IMR-90 (cell line): ENCODE results near the gene PLCD4. TPM values are rescaled to one million over a fixed set of nuclear protein-coding genes. Genes with fewer than 3 reads are reported as not detected.

Source experiments
- ATAC-seq: fragments of 200-7000 bp; cut with Tn5 transposase; 2 replicates; pipeline ENCODE4 v1.9.1; 2020; ENCODE audit warnings: low read depth, mild to moderate bottlenecking, moderate library complexity
- BruUV-seq: library from RNA; stranded (reverse); fragments of 400-500 nt; replicated peaks from 2 replicates; lab custom pipeline; 2021; lab: Mats Ljungman, UMichigan
- CTCF ChIA-PET: fragments of 300-600 bp; formaldehyde crosslinking; extraction: SDS; loops from one replicate; lab custom pipeline; 2021; ENCODE audit warnings: antibody characterized with exemption; lab: Yijun Ruan, JAX
- POLR2A ChIA-PET: fragments of 300-600 bp; sonication (Branson Sonifier 250); formaldehyde crosslinking; loops from one replicate; lab custom pipeline; 2022; ENCODE audit warnings: antibody characterized with exemption; ENCODE audit not compliant: unreplicated experiment; lab: Charles Lee
- DNase-seq: peaks from one replicate; pipeline ENCODE4 v3.0.0; 2013
- H2AFZ ChIP-seq: replicated peaks from 2 replicates; pipeline ENCODE3; 2013; ENCODE audit warnings: low read length, mild to moderate bottlenecking; ENCODE audit not compliant: poor library complexity
- H2AK5ac ChIP-seq: 2 replicates; pipeline ENCODE4 v1.6.1; 2013; ENCODE audit warnings: low read depth, low read length, inconsistent platforms
- H2AK9ac ChIP-seq: replicated peaks from 2 replicates; pipeline ENCODE3; 2013; ENCODE audit warnings: mild to moderate bottlenecking, low read depth, low read length, moderate library complexity; ENCODE audit not compliant: poor library complexity
- H2BK120ac ChIP-seq: 2 replicates; pipeline ENCODE4 v1.6.1; 2013; ENCODE audit warnings: low read depth, low read length, inconsistent platforms
- H2BK15ac ChIP-seq: 3 replicates; pipeline ENCODE4 v1.6.1; 2013; ENCODE audit warnings: low read depth, low read length, inconsistent platforms
- H2BK20ac ChIP-seq: 2 replicates; pipeline ENCODE4 v1.6.1; 2013; ENCODE audit warnings: low read depth, mild to moderate bottlenecking, inconsistent platforms, low read length, moderate library complexity
- H2BK5ac ChIP-seq: 2 replicates; pipeline ENCODE4 v1.6.1; 2013; ENCODE audit warnings: mild to moderate bottlenecking, low read depth, low read length, inconsistent platforms; ENCODE audit not compliant: poor library complexity, severe bottlenecking
- H3K14ac ChIP-seq: replicated peaks from 2 replicates; pipeline ENCODE4 v1.6.1; 2013; ENCODE audit warnings: low read depth, low read length, inconsistent platforms
- H3K18ac ChIP-seq: 2 replicates; pipeline ENCODE4 v1.6.1; 2013; ENCODE audit warnings: low read depth, low read length, control low read depth
- H3K23ac ChIP-seq: 2 replicates; pipeline ENCODE4 v1.6.1; 2013; ENCODE audit warnings: low read depth, low read length, inconsistent platforms
- H3K27ac ChIP-seq: 2 replicates; pipeline ENCODE4 v1.5.1; 2013; ENCODE audit warnings: mild to moderate bottlenecking, control low read depth, low read length; ENCODE audit not compliant: insufficient read depth
- H3K27me3 ChIP-seq: 2 replicates; pipeline ENCODE4 v1.6.1; 2013; ENCODE audit warnings: low read length; ENCODE audit not compliant: control insufficient read depth, insufficient read depth
- H3K36me3 ChIP-seq: 2 replicates; pipeline ENCODE4 v1.6.1; 2013; ENCODE audit warnings: low read length, mixed read lengths; ENCODE audit not compliant: control insufficient read depth, insufficient read depth
- H3K4ac ChIP-seq: 2 replicates; pipeline ENCODE4 v1.6.1; 2013; ENCODE audit warnings: low read depth, low read length, inconsistent platforms
- H3K4me1 ChIP-seq: 2 replicates; pipeline ENCODE4 v1.6.1; 2013; ENCODE audit warnings: low read length, mixed read lengths; ENCODE audit not compliant: control insufficient read depth, insufficient read depth
- H3K4me2 ChIP-seq: 2 replicates; pipeline ENCODE4 v1.6.1; 2013; ENCODE audit warnings: low read depth, mild to moderate bottlenecking, control low read depth, low read length, moderate library complexity
- H3K4me3 ChIP-seq: 2 replicates; pipeline ENCODE4 v1.5.1; 2013; ENCODE audit warnings: low read depth, mild to moderate bottlenecking, control low read depth, low read length, moderate library complexity; ENCODE audit not compliant: insufficient read depth
- H3K56ac ChIP-seq: 2 replicates; pipeline ENCODE4 v1.6.1; 2013; ENCODE audit warnings: low read length, inconsistent platforms; ENCODE audit not compliant: insufficient read depth; ENCODE audit errors: extremely low read depth
- H3K79me1 ChIP-seq, 2 experiments: 2 replicates each; pipeline ENCODE4 v1.6.1; 2013; ENCODE audit warnings: low read length in 2 of 2, inconsistent platforms in 1 of 2, low read depth in 1 of 2
- H3K9ac ChIP-seq: 2 replicates; pipeline ENCODE4 v1.6.1; 2013; ENCODE audit warnings: low read depth, low read length, control low read depth
- H3K9me1 ChIP-seq: 2 replicates; pipeline ENCODE4 v1.6.1; 2013; ENCODE audit warnings: low read length, inconsistent platforms; ENCODE audit not compliant: insufficient read depth
- H3K9me3 ChIP-seq: 2 replicates; pipeline ENCODE4 v1.6.1; 2013; ENCODE audit warnings: low read length; ENCODE audit not compliant: control insufficient read depth, insufficient read depth
- H4K20me1 ChIP-seq: 2 replicates; pipeline ENCODE4 v1.6.1; 2013; ENCODE audit warnings: low read length, inconsistent platforms; ENCODE audit not compliant: insufficient read depth
- H4K5ac ChIP-seq: 2 replicates; pipeline ENCODE4 v1.6.1; 2013; ENCODE audit warnings: mild to moderate bottlenecking, low read depth, low read length, control low read depth
- H4K8ac ChIP-seq, 2 experiments: 2 replicates each; pipeline ENCODE4 v1.6.1; 2013; ENCODE audit warnings: low read depth in 2 of 2, low read length in 2 of 2, control low read depth in 1 of 2, inconsistent platforms in 1 of 2
- H4K91ac ChIP-seq: 2 replicates; pipeline ENCODE4 v1.6.1; 2013; ENCODE audit warnings: low read depth, low read length, inconsistent platforms; ENCODE audit not compliant: insufficient read depth
- FOS ChIP-seq: fragments of 150-350 bp; IDR thresholded peaks from 2 replicates; pipeline ENCODE4 v1.6.1; 2016; ENCODE audit warnings: low read depth, low read length
- WGBS, 2 experiments: methylation state at CpG; one replicate each; pipeline versions ENCODE4 v1.1.5 to v1.1.7; 2013; ENCODE audit warnings: missing lambda C conversion rate in 2 of 2; ENCODE audit not compliant: insufficient read length in 1 of 2; ENCODE audit errors: extremely low coverage in 2 of 2; 5-methylcytosine and 5-hydroxymethylcytosine counted together
- dilution Hi-C: fragments of 300-500 bp; cut with HindIII; formaldehyde crosslinking; loops from one replicate; pipeline ENCODE4 v1.14.3; 2018; ENCODE audit warnings: low sequenced_read_pairs; ENCODE audit not compliant: unreplicated experiment
- in situ Hi-C: fragments of 300-500 bp; cut with MboI; formaldehyde crosslinking; loops from 3 replicates; pipeline ENCODE4 v1.14.3; 2019; ENCODE audit warnings: low sequenced_read_pairs, inconsistent platforms, mixed read lengths
- intact Hi-C: fragments of 100-400 bp; cut with micrococcal nuclease; formaldehyde crosslinking; loops from 2 replicates; pipeline ENCODE4 v1.10.0; 2022
- polyA plus RNA-seq, 3 experiments: library from polyadenylated mRNA; depleted of rRNA; stranded (reverse); fragments of >200 nt; gene quantifications; 2 replicates each; pipeline ENCODE4 v1.2.3, GENCODE V29; 2012; ENCODE audit warnings: low replicate concordance in 1 of 3
- total RNA-seq: library from RNA; depleted of rRNA; stranded (reverse); fragments of >200 nt; gene quantifications from 2 replicates; pipeline ENCODE4 v1.2.3, GENCODE V29; 2012

Gene PLCD4
- total and polyA plus RNA-seq, 2 of the 4 experiments (the other 2 are of a cell fraction), result 1.9 to 2.0 TPM

DNA sequence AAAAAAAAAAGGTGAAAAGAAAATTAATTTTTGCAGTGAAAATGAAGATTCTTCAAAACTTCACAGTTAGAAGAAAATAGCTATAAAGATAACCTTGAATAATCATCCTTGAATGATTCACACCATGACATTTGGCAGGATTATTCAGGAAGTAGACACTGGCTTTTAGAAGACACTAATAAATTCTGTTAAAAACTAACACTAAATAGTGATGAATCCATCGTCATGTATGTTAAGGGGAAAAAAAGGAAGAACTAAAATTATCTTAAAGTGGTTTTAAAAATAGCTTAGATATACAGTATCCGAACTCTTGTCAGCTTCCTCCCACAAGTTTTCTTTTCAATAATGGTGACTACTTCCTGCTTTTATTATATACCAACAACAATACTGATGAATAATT is 49.8 kb upstream of the PLCD4 start:
- BruUV-seq, result no TSS peak
- H3K18ac ChIP-seq, result no peak overlapping the region
- DNase-seq, result no peak
- intact Hi-C loops, result no loop called here
- TF ChIP-seq FOS, result no peak
- no peak overlapping the region for H2BK120ac ChIP-seq
- no peak overlapping the region for H4K91ac ChIP-seq
- no peaks in the 10 kb centered on the region for H3K27me3 ChIP-seq
- no CpG with 5 or more reads among the region's 2 CpGs for WGBS, 2 experiments
- no peak overlapping the region for H2BK20ac ChIP-seq
- no peak overlapping the region for H3K4me2 ChIP-seq
- H3K27ac ChIP-seq, result no peak overlapping the region
- ChIA-PET POLR2A (interaction anchor here (0.7 kb wide), 1 partner anchor 25 kb away, joined by 9 read pairs; no protein-coding TSS in a partner anchor), CTCF (no interaction called here)
- H3K4me1 ChIP-seq, result no peaks in the 10 kb centered on the region
- H3K9ac ChIP-seq, result no peak overlapping the region
- H2AK9ac ChIP-seq, result no peak overlapping the region
- no peak overlapping the region for H2BK15ac ChIP-seq
- no peak overlapping the region for H2AFZ ChIP-seq
- no peaks in the 10 kb centered on the region for H3K9me3 ChIP-seq
- no peak overlapping the region for H3K4ac ChIP-seq
- in situ Hi-C loops, result no loop called here
- H3K4me3 ChIP-seq, result no peak overlapping the region
- dilution Hi-C loops, result no loop called here
- no peaks in the 10 kb centered on the region for H4K20me1 ChIP-seq
- peaks cover 19% of the 10 kb centered on the region for H3K36me3 ChIP-seq
- ATAC-seq, result no peak
- H3K14ac ChIP-seq, result no peak overlapping the region
- H2BK5ac ChIP-seq, result no peak overlapping the region
- no peak overlapping the region for H4K8ac ChIP-seq
- 0 out of 2 replicates have a peak, but pooled peaks cover 3% of the 10 kb centered on the region for H3K9me1 ChIP-seq
- H3K79me1 ChIP-seq, result peaks cover 3 to 11% of the 10 kb centered on the region in 2 experiments; a peak in 2 of 4 replicates
- no peak overlapping the region for H3K56ac ChIP-seq
- no peak overlapping the region for H2AK5ac ChIP-seq
- H3K23ac ChIP-seq, result no peak overlapping the region
- no peak overlapping the region for H4K5ac ChIP-seq
